ENCODE data around the gene USP22. TPM values are rescaled to one million over a fixed set of nuclear protein-coding genes. Genes with fewer than 3 reads are reported as not detected.

The USP22 gene
- total and polyA plus RNA-seq, 2 experiments from 2014 or later: 68.9 to 296 TPM

DNA sequence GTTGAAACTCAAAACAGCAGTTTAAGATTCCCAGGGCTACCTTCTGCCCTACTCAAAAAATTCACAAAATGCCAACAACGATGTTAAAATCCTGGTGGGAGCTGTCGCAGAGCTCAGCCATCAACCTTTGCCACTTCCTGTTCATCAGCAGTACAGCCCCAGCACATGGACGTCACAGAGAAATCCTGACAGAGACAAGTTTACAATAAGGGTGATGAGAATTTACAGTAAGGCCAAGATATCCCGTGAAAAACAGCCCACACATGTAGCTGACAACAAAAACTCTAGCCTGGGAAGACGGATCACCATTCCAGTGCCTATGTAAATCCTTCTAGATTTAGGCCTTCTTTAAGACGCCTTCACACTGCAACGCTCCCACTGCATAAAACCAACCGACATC is 18.8 kb downstream of the USP22 start (continued):
- TF ChIP-seq, protein P1, sequence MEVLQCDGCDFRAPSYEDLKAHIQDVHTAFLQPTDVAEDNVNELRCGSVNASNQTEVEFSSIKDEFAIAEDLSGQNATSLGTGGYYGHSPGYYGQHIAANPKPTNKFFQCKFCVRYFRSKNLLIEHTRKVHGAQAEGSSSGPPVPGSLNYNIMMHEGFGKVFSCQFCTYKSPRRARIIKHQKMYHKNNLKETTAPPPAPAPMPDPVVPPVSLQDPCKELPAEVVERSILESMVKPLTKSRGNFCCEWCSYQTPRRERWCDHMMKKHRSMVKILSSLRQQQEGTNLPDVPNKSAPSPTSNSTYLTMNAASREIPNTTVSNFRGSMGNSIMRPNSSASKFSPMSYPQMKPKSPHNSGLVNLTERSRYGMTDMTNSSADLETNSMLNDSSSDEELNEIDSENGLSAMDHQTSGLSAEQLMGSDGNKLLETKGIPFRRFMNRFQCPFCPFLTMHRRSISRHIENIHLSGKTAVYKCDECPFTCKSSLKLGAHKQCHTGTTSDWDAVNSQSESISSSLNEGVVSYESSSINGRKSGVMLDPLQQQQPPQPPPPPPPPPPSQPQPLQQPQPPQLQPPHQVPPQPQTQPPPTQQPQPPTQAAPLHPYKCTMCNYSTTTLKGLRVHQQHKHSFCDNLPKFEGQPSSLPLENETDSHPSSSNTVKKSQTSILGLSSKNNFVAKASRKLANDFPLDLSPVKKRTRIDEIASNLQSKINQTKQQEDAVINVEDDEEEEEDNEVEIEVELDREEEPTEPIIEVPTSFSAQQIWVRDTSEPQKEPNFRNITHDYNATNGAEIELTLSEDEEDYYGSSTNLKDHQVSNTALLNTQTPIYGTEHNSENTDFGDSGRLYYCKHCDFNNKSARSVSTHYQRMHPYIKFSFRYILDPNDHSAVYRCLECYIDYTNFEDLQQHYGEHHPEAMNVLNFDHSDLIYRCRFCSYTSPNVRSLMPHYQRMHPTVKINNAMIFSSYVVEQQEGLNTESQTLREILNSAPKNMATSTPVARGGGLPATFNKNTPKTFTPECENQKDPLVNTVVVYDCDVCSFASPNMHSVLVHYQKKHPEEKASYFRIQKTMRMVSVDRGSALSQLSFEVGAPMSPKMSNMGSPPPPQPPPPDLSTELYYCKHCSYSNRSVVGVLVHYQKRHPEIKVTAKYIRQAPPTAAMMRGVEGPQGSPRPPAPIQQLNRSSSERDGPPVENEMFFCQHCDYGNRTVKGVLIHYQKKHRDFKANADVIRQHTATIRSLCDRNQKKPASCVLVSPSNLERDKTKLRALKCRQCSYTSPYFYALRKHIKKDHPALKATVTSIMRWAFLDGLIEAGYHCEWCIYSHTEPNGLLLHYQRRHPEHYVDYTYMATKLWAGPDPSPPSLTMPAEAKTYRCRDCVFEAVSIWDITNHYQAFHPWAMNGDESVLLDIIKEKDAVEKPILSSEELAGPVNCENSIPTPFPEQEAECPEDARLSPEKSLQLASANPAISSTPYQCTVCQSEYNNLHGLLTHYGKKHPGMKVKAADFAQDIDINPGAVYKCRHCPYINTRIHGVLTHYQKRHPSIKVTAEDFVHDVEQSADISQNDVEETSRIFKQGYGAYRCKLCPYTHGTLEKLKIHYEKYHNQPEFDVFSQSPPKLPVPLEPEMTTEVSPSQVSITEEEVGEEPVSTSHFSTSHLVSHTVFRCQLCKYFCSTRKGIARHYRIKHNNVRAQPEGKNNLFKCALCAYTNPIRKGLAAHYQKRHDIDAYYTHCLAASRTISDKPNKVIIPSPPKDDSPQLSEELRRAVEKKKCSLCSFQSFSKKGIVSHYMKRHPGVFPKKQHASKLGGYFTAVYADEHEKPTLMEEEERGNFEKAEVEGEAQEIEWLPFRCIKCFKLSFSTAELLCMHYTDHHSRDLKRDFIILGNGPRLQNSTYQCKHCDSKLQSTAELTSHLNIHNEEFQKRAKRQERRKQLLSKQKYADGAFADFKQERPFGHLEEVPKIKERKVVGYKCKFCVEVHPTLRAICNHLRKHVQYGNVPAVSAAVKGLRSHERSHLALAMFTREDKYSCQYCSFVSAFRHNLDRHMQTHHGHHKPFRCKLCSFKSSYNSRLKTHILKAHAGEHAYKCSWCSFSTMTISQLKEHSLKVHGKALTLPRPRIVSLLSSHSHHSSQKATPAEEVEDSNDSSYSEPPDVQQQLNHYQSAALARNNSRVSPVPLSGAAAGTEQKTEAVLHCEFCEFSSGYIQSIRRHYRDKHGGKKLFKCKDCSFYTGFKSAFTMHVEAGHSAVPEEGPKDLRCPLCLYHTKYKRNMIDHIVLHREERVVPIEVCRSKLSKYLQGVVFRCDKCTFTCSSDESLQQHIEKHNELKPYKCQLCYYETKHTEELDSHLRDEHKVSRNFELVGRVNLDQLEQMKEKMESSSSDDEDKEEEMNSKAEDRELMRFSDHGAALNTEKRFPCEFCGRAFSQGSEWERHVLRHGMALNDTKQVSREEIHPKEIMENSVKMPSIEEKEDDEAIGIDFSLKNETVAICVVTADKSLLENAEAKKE (CRISPR knock-in tag; IDR thresholded peaks at IDR 0.05): no peak
- TF ChIP-seq, protein P2, sequence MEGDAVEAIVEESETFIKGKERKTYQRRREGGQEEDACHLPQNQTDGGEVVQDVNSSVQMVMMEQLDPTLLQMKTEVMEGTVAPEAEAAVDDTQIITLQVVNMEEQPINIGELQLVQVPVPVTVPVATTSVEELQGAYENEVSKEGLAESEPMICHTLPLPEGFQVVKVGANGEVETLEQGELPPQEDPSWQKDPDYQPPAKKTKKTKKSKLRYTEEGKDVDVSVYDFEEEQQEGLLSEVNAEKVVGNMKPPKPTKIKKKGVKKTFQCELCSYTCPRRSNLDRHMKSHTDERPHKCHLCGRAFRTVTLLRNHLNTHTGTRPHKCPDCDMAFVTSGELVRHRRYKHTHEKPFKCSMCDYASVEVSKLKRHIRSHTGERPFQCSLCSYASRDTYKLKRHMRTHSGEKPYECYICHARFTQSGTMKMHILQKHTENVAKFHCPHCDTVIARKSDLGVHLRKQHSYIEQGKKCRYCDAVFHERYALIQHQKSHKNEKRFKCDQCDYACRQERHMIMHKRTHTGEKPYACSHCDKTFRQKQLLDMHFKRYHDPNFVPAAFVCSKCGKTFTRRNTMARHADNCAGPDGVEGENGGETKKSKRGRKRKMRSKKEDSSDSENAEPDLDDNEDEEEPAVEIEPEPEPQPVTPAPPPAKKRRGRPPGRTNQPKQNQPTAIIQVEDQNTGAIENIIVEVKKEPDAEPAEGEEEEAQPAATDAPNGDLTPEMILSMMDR (conservative IDR thresholded peaks at IDR 0.05; ENCODE audit: low read depth in 2 of 2): no peak
- no peak for TF ChIP-seq JUNB (IDR thresholded peaks at IDR 0.05; ENCODE audit: unreplicated experiment)
- TF ChIP-seq, protein P3, sequence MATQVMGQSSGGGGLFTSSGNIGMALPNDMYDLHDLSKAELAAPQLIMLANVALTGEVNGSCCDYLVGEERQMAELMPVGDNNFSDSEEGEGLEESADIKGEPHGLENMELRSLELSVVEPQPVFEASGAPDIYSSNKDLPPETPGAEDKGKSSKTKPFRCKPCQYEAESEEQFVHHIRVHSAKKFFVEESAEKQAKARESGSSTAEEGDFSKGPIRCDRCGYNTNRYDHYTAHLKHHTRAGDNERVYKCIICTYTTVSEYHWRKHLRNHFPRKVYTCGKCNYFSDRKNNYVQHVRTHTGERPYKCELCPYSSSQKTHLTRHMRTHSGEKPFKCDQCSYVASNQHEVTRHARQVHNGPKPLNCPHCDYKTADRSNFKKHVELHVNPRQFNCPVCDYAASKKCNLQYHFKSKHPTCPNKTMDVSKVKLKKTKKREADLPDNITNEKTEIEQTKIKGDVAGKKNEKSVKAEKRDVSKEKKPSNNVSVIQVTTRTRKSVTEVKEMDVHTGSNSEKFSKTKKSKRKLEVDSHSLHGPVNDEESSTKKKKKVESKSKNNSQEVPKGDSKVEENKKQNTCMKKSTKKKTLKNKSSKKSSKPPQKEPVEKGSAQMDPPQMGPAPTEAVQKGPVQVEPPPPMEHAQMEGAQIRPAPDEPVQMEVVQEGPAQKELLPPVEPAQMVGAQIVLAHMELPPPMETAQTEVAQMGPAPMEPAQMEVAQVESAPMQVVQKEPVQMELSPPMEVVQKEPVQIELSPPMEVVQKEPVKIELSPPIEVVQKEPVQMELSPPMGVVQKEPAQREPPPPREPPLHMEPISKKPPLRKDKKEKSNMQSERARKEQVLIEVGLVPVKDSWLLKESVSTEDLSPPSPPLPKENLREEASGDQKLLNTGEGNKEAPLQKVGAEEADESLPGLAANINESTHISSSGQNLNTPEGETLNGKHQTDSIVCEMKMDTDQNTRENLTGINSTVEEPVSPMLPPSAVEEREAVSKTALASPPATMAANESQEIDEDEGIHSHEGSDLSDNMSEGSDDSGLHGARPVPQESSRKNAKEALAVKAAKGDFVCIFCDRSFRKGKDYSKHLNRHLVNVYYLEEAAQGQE (IDR thresholded peaks at IDR 0.05; ENCODE audit: unreplicated experiment): no peak

Measured in GM23338 (cell line).